ENCODE measurements around the gene PTPRK.
A peak's percentile ranks its signal among the peaks of the same experiment; 100 is the strongest.

The PTPRK gene

DNA sequence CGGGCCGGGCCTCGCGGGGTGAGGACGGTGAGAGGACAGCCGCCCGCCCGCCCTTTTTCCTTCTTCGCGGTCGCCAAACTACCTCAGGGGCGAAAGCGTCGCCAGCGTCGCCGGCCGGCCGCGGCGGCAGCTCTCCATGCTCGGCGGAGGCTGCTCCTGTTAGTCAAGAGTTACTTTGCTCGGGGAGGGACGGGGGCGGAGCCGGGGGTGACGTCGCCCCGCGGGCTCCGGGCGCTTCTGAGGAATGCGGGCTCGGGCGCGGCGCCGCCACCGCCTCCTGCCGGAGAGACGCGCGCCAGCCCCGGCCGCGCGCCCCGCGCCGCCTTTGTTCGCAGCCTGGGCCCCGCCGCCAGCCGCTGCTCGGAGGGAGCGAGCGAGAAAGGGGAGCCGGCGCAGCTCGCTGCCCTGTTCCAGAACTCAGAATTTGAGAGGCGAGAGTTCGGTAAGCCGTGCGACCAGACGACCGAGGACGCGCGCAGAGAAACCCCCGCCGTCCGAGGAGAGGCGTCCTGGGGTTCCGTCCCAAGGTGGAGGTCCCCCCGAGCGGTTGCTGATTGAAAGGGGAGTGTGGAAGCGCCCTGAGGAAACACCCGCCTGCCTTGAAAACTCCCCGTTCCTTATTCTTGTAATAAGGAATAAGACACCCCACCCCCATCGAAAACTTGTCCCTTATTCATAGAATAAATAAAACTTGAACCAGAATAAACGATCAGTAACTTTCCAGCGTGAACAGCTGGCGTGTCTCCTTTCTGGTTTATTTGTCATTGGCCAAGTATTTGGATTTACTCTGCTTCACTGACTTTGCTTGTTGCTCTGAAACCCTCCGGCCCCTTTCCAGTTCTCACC lies at the start of gene PTPRK:
TSS of gene PTPRK (minus strand) at position 164 of the 846 bp plus-strand sequence. CDS start 241 bp downstream, outside the sequence.
- H3K4me3 ChIP-seq (ENCODE audit: low read length): peak within 1 kb of the TSS; percentile 71

DNA sequence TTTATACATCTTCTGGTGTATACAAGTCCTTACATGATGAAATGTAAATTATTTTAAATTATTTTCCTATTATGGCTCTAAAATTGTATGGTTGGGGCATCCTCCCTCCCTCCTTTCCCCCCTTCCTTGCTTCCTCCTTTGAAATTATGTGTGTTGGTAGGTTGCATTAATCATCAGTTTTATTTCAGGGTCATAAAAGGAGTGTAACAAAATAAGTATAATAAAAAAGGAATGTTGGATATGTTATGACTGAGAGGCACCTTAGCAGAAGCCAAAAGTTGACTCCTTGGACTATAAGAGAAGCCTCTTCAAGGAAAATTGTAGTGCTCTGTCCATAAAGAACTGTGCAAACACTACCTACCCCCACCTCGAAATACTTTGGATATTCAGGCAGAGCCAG lies 46.6 kb upstream of the PTPRK start:
- no peak overlapping the region for H3K4me3 ChIP-seq (ENCODE audit: low read length)
- TF ChIP-seq ZNF274 (IDR thresholded peaks at IDR 0.05; ENCODE audit: low read depth, low read length): no peak

More for the DNA sequence above, at the start of gene PTPRK:
- no peak for TF ChIP-seq ZNF274 (IDR thresholded peaks at IDR 0.05; ENCODE audit: low read depth, low read length)

- H3K4me3 ChIP-seq (ENCODE audit: low read length): no peak overlapping the region
- no peak for TF ChIP-seq ZNF274 (IDR thresholded peaks at IDR 0.05; ENCODE audit: low read depth, low read length)
These were observed 40.6 kb upstream of the PTPRK start for GRCh38 chr6:128560966-128561365.

- no peak for TF ChIP-seq ZNF274 (IDR thresholded peaks at IDR 0.05; ENCODE audit: low read depth, low read length)
- H3K4me3 ChIP-seq (ENCODE audit: low read length): no peak overlapping the region
These were observed 38.5 kb upstream of the PTPRK start for GRCh38 chr6:128558924-128559323.

- no peak for TF ChIP-seq ZNF274 (IDR thresholded peaks at IDR 0.05; ENCODE audit: low read depth, low read length)
- H3K4me3 ChIP-seq (ENCODE audit: low read length): no peak overlapping the region
These were observed 37.6 kb upstream of the PTPRK start for GRCh38 chr6:128558021-128558420.

- H3K4me3 ChIP-seq (ENCODE audit: low read length): no peak overlapping the region
- TF ChIP-seq ZNF274 (IDR thresholded peaks at IDR 0.05; ENCODE audit: low read depth, low read length): no peak
These were observed 36.7 kb upstream of the PTPRK start for GRCh38 chr6:128557081-128557480.

DNA sequence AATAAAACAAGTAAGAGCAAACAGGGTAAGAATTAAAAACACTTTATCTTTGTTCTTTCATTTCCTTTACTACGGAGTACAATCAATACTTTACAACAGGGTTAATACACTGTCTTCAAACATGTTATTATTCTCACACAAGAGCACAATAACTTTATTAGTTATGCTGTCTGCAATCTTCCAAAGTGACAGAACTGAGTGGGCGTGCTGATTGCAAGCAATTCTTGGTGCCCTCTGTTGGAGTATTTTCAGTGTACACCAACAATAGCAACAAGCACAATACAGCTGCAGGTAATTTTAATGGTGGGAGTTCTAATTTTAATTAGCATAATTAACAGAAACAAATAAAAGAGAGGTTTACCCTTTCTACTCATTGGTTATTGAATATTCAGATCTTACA lies 33.9 kb upstream of the PTPRK start:
- H3K4me3 ChIP-seq (ENCODE audit: low read length): no peak overlapping the region
- no peak for TF ChIP-seq ZNF274 (IDR thresholded peaks at IDR 0.05; ENCODE audit: low read depth, low read length)

GRCh38 chr6:128541261-128541660 lies 20.9 kb upstream of the PTPRK start:
- H3K4me3 ChIP-seq (ENCODE audit: low read length): no peak overlapping the region
- no peak for TF ChIP-seq ZNF274 (IDR thresholded peaks at IDR 0.05; ENCODE audit: low read depth, low read length)

DNA sequence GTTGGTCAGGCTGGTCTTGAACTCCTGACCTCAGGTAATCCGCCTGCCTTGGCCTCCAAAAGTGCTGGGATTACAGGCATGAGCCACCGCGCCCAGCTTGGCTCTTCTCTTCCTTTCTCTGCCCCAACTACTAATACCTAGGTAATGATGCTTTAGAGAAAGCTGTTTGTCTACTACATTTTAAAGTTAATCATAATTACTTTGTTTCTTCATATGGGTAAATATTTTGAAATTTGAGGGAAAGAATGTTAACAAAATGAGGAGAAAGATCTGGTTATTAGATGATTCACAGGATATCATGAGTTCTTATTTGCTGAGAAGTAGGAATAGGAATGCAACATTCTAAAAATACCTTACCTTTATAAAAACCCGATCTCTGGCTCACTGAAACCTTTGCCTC lies 18.4 kb upstream of the PTPRK start:
- H3K4me3 ChIP-seq (ENCODE audit: low read length): no peak overlapping the region
- TF ChIP-seq ZNF274 (IDR thresholded peaks at IDR 0.05; ENCODE audit: low read depth, low read length): no peak

GRCh38 chr6:128532827-128533226 lies 12.4 kb upstream of the PTPRK start:
- H3K4me3 ChIP-seq (ENCODE audit: low read length): no peak overlapping the region
- TF ChIP-seq ZNF274 (IDR thresholded peaks at IDR 0.05; ENCODE audit: low read depth, low read length): no peak

DNA sequence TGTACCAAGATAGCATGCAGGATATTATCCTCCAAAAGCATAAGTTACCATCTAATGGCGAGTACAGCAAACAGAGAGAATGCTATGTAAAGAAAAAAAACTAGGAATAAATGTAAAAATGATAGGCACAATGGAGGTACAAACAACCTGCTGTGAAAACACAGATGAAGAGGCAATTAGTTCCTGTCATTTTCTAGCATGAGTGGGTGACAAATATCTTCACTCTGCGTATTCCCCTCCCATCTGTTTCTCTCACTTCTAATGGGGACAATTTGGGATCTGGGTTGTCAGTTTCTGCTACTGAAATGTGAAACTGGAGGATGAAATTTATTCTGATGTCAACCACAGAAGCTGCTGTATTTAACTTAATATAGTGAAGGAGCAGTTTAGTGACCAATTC lies 11.7 kb upstream of the PTPRK start:
- TF ChIP-seq ZNF274 (IDR thresholded peaks at IDR 0.05; ENCODE audit: low read depth, low read length): no peak
- H3K4me3 ChIP-seq (ENCODE audit: low read length): no peak overlapping the region

DNA sequence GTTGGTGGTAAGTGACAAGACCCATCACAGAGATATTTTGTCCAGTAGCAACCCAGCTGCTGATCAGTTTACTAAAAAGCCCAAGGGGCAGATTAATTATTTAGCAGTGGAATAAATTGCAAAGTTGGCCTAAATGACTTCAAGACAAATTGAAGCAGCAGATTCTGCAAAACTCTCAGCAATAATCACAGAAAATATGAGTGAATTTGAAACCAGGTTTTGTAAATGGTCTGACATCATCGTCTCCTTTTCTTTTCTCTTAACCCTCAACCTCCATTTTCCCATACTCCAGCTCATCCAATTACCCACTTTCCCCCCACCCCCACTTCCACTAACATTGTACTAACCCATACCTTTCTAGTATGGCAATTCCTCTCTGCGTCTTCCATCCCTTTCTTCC lies 11.3 kb upstream of the PTPRK start:
- no peak for TF ChIP-seq ZNF274 (IDR thresholded peaks at IDR 0.05; ENCODE audit: low read depth, low read length)

DNA sequence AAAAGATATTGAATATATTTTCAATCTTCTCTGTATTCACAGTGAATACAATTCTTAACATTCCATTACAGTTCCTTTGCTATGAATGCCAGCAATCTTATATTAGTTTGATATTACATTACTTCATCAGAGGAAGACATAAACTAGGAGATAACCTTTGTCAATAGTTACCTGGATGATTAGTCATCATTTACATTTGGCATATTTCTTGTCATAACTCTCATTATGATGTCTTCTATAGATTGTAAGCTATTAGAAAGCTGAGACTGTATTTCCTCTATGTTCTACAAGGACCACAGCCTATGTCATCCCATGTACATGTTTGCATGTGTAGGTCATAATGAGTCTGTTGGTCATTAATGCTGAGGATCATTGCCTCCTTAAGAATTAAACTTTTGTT lies 7.8 kb upstream of the PTPRK start:
- no peak overlapping the region for H3K4me3 ChIP-seq (ENCODE audit: low read length)
- TF ChIP-seq ZNF274 (IDR thresholded peaks at IDR 0.05; ENCODE audit: low read depth, low read length): no peak

More for the DNA sequence above, 11.3 kb upstream of the PTPRK start:
- H3K4me3 ChIP-seq (ENCODE audit: low read length): no peak overlapping the region

DNA sequence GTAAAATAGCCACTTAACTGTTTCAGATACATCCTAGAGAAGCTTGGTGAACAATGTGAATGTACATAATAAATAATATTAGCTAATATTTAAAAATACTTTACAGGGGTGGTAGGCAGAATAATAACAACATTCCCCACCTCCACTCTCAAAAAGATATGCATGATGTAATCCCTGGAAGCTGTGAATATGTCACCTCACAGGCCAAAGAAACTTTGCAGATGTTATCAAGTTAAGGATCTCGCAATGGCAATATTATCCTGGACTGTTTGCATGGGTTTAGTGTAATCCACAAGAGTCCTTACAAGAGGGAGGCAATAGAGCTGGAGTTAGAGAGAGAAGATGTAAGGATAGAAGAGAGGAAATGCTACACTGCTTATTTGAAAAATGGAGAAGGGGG lies 7.0 kb upstream of the PTPRK start:
- no peak overlapping the region for H3K4me3 ChIP-seq (ENCODE audit: low read length)
- no peak for TF ChIP-seq ZNF274 (IDR thresholded peaks at IDR 0.05; ENCODE audit: low read depth, low read length)

DNA sequence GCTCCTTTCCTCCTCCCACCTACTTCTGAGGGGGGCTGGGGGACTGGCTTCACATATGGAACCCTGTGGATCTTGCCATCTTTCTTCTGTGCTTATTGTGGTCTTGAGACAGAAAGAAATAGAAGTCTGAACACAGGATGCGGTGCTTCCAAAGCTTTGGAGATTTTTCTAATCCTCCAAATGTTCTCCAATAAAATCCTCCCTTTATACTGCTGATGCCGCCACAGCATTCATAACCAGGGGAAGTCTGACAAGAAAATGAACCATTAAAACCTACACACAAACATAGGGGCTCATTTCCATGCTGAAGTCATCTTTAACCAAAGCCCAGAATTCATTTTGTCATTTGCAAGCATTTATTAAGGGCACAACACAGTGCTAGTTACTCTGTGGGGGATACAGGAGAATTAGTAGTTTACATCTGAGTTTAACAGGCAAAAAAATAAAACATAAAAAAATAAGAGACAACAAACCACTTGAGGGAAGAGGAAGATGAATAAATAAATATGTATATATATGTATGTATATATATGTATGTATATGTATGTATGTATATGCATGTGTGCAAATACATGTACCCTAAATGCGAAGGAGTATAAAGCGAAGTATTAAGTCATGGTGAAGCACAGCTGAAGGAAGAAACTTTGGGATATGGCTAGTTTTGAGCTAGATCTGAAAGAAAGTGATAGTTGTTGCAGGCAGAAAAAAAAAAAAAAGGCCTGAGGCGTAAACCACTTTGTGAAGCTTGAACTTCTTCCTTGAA lies 5.9 kb upstream of the PTPRK start:
- TF ChIP-seq ZNF274 (IDR thresholded peaks at IDR 0.05; ENCODE audit: low read depth, low read length): no peak
- H3K4me3 ChIP-seq (ENCODE audit: low read length): no peak overlapping the region
